Liver (tissue), 9 donors: ENCODE measurements around the gene AMOTL1. TPM values are rescaled to one million over a fixed set of nuclear protein-coding genes. Genes with fewer than 3 reads are reported as not detected.

Source experiments
- DNase-seq: peaks from one replicate; pipeline ENCODE4 v3.0.0-alpha.2; 2017; ENCODE audit warnings: low spot score
- H3K27ac ChIP-seq, 2 donors: one replicate each; pipeline ENCODE4 v1.7.0; 2013; ENCODE audit warnings: inconsistent platforms in 2 of 2, low read length in 2 of 2, control low read depth in 1 of 2, low read depth in 1 of 2, mild to moderate bottlenecking in 1 of 2
- H3K27me3 ChIP-seq, 4 donors: one replicate each; pipeline versions ENCODE4 v1.6.1 to v1.7.0; 2013; ENCODE audit warnings: low read length in 3 of 4, inconsistent platforms in 1 of 4, mild to moderate bottlenecking in 1 of 4, moderate library complexity in 1 of 4; ENCODE audit not compliant: control insufficient read depth in 4 of 4, insufficient read depth in 4 of 4
- H3K36me3 ChIP-seq, 4 donors: one replicate each; pipeline versions ENCODE4 v1.6.1 to v1.7.0; 2013; ENCODE audit warnings: low read length in 3 of 4, mild to moderate bottlenecking in 3 of 4, low read depth in 1 of 4, moderate library complexity in 1 of 4; ENCODE audit not compliant: control insufficient read depth in 4 of 4, insufficient read depth in 3 of 4
- H3K4me1 ChIP-seq, 4 donors: one replicate each; pipeline versions ENCODE4 v1.6.1 to v1.7.0; 2013; ENCODE audit warnings: low read length in 3 of 4, mild to moderate bottlenecking in 3 of 4, moderate library complexity in 1 of 4; ENCODE audit not compliant: control insufficient read depth in 4 of 4, insufficient read depth in 4 of 4
- H3K4me3 ChIP-seq, 3 donors: one replicate each; pipeline versions ENCODE4 v1.6.1 to v1.7.0; 2013; ENCODE audit warnings: low read length in 3 of 3, control low read depth in 1 of 3, low read depth in 1 of 3, mild to moderate bottlenecking in 1 of 3
- H3K9ac ChIP-seq, 2 donors: one replicate each; pipeline ENCODE4 v1.7.0; 2013; ENCODE audit warnings: low read length in 2 of 2, mild to moderate bottlenecking in 2 of 2, moderate library complexity in 2 of 2, control low read depth in 1 of 2, low read depth in 1 of 2
- H3K9me3 ChIP-seq, 4 donors: one replicate each; pipeline versions ENCODE4 v1.6.1 to v1.7.0; 2013; ENCODE audit warnings: low read length in 3 of 4; ENCODE audit not compliant: control insufficient read depth in 4 of 4
- ATF3 ChIP-seq: IDR thresholded peaks from 2 replicates; pipeline ENCODE4 v1.6.1; 2016; ENCODE audit warnings: antibody characterized with exemption
- CTCF ChIP-seq: fragments of 150-350 bp; IDR thresholded peaks from 2 replicates; pipeline ENCODE4 v1.5.1; 2017; ENCODE audit warnings: improper control_type of control experiment, low read depth, low read length; ENCODE audit not compliant: missing input control
- EGR1 ChIP-seq, 2 donors: IDR thresholded peaks; 2 replicates each; pipeline ENCODE4 v1.6.1; 2016 to 2018; ENCODE audit warnings: antibody characterized with exemption in 2 of 2, low read depth in 2 of 2
- FOXA1 ChIP-seq: IDR thresholded peaks from 2 replicates; pipeline ENCODE4 v1.6.1; 2016; ENCODE audit warnings: antibody characterized with exemption
- FOXA2 ChIP-seq: IDR thresholded peaks from 2 replicates; pipeline ENCODE4 v1.6.1; 2016; ENCODE audit warnings: antibody characterized with exemption
- GABPA ChIP-seq, 2 donors: IDR thresholded peaks in 1 of 2; conservative IDR thresholded peaks in 1 of 2; 2 replicates each; pipeline ENCODE4 v1.6.1; 2016; ENCODE audit warnings: antibody characterized with exemption in 2 of 2, mild to moderate bottlenecking in 1 of 2, moderate library complexity in 1 of 2
- HNF4A ChIP-seq, 2 donors: conservative IDR thresholded peaks; 2 replicates each; pipeline ENCODE4 v1.6.1; 2016; ENCODE audit warnings: antibody characterized with exemption in 2 of 2, mild to moderate bottlenecking in 2 of 2
- HNF4G ChIP-seq: IDR thresholded peaks from 2 replicates; pipeline ENCODE4 v1.6.1; 2016; ENCODE audit warnings: antibody characterized with exemption
- JUND ChIP-seq, 2 donors: IDR thresholded peaks; 2 replicates each; pipeline ENCODE4 v1.6.1; 2016; ENCODE audit warnings: antibody characterized with exemption in 2 of 2
- NR2F2 ChIP-seq: IDR thresholded peaks from 2 replicates; pipeline ENCODE4 v1.6.1; 2016; ENCODE audit warnings: antibody characterized with exemption
- RAD21 ChIP-seq, 2 donors: IDR thresholded peaks; 2 replicates each; pipeline ENCODE4 v1.6.1; 2016; ENCODE audit warnings: antibody characterized with exemption in 2 of 2, mild to moderate bottlenecking in 2 of 2
- RXRA ChIP-seq, 2 donors: IDR thresholded peaks; 2 replicates each; pipeline ENCODE4 v1.6.1; 2017 to 2018; ENCODE audit warnings: antibody characterized with exemption in 2 of 2, mild to moderate bottlenecking in 1 of 2
- SP1 ChIP-seq: IDR thresholded peaks from 2 replicates; pipeline ENCODE4 v1.6.1; 2018; ENCODE audit warnings: antibody characterized with exemption, mild to moderate bottlenecking
- TAF1 ChIP-seq: conservative IDR thresholded peaks from 2 replicates; pipeline ENCODE4 v1.6.1; 2016; ENCODE audit warnings: antibody characterized with exemption, mild to moderate bottlenecking
- YY1 ChIP-seq: IDR thresholded peaks from 2 replicates; pipeline ENCODE4 v1.6.1; 2016; ENCODE audit warnings: antibody characterized with exemption, mild to moderate bottlenecking
- whole genome bisulfite sequencing: extraction: QIAGEN DNeasy Blood & Tissue Kit; methylation state at CpG from one replicate; pipeline ENCODE4 v1.1.7; 2013; 5-methylcytosine and 5-hydroxymethylcytosine counted together
- polyA plus RNA-seq, 2 donors: library from polyadenylated mRNA; stranded (reverse) in 1 of 2; unstranded in 1 of 2; fragments of 200-250 nt in 1 of 2; fragments of >200 nt in 1 of 2; fragmentation: Nextera tagmentation in 1 of 2; extraction: Ambion mirVana in 1 of 2; gene quantifications; one replicate each; pipeline versions ENCODE4 v1.2.1 to v1.2.3, GENCODE V29; 2013 to 2015
- total RNA-seq, 2 donors: library from RNA; depleted of rRNA; stranded (reverse); fragments of >200 nt; gene quantifications; one replicate each; pipeline ENCODE4 v1.2.3, GENCODE V29; 2014
- TF ChIP-seq, protein P1 (sequence below): IDR thresholded peaks from 2 replicates; pipeline ENCODE4 v1.6.1; 2016; ENCODE audit warnings: antibody characterized with exemption, mild to moderate bottlenecking
- TF ChIP-seq, protein P2 (sequence below): IDR thresholded peaks from 2 replicates; pipeline ENCODE4 v1.6.1; 2016; ENCODE audit warnings: antibody characterized with exemption
- TF ChIP-seq, protein P3 (sequence below): IDR thresholded peaks from 2 replicates; pipeline ENCODE4 v1.6.1; 2016; ENCODE audit warnings: antibody characterized with exemption
- donor health status: healthy.
- donor health status: healthy.
- donor health status: healthy.
- donor health status: healthy.
- donor health status: healthy.

The AMOTL1 gene
- total and polyA plus RNA-seq, 4 donors, result 2.2 to 29.5 (median 7.2) TPM

DNA sequence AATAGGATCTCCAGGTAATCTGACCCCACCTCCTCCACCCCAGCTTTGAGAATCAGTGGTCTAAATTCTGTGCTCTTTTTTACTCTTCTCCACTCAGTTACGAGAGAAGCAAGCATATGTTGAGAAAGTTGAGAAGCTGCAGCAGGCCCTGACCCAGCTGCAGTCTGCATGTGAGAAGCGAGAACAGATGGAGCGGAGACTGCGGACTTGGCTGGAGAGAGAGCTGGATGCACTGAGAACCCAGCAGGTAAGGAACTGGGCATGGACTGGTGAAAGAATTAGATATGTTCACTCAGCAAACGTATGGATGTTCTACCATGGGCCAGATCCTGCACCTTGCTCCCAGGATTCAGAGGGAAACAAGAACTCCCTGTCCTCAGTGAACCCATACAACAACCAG, 85.7 kb downstream of the AMOTL1 start:
- Histone ChIP-seq H3K36me3 (peaks cover 3 to 61% (median 40%) of the 10 kb centered on the region in 4 donors), H3K4me1 (peaks cover 0 to 2% (median 0%) of the 10 kb centered on the region in 4 donors), H3K27ac (no peak overlapping the region), H3K9me3 (no peaks in the 10 kb centered on the region), H3K4me3 (no peak overlapping the region), H3K27me3 (no peaks in the 10 kb centered on the region), H3K9ac (no peak overlapping the region)
- no peak for DNase-seq
- TF ChIP-seq JUND (IDR thresholded peaks at IDR 0.05) (no peak), HNF4G (no peak), RXRA (IDR thresholded peaks at IDR 0.05) (no peak), YY1 (no peak), FOXA2 (no peak), ATF3 (no peak), EGR1 (IDR thresholded peaks at IDR 0.05; ENCODE audit: low read depth in 2 of 2) (no peak), GABPA (IDR thresholded peaks at IDR 0.05 in 1 of 2, conservative IDR thresholded peaks at IDR 0.05 in 1 of 2) (no peak), NR2F2 (no peak), TAF1 (no peak), FOXA1 (no peak), RAD21 (IDR thresholded peaks at IDR 0.05) (no peak), HNF4A (conservative IDR thresholded peaks at IDR 0.05) (no peak), CTCF (no peak), SP1 (no peak)
- TF ChIP-seq, protein P1, sequence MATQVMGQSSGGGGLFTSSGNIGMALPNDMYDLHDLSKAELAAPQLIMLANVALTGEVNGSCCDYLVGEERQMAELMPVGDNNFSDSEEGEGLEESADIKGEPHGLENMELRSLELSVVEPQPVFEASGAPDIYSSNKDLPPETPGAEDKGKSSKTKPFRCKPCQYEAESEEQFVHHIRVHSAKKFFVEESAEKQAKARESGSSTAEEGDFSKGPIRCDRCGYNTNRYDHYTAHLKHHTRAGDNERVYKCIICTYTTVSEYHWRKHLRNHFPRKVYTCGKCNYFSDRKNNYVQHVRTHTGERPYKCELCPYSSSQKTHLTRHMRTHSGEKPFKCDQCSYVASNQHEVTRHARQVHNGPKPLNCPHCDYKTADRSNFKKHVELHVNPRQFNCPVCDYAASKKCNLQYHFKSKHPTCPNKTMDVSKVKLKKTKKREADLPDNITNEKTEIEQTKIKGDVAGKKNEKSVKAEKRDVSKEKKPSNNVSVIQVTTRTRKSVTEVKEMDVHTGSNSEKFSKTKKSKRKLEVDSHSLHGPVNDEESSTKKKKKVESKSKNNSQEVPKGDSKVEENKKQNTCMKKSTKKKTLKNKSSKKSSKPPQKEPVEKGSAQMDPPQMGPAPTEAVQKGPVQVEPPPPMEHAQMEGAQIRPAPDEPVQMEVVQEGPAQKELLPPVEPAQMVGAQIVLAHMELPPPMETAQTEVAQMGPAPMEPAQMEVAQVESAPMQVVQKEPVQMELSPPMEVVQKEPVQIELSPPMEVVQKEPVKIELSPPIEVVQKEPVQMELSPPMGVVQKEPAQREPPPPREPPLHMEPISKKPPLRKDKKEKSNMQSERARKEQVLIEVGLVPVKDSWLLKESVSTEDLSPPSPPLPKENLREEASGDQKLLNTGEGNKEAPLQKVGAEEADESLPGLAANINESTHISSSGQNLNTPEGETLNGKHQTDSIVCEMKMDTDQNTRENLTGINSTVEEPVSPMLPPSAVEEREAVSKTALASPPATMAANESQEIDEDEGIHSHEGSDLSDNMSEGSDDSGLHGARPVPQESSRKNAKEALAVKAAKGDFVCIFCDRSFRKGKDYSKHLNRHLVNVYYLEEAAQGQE, result no peak
- TF ChIP-seq, protein P2, sequence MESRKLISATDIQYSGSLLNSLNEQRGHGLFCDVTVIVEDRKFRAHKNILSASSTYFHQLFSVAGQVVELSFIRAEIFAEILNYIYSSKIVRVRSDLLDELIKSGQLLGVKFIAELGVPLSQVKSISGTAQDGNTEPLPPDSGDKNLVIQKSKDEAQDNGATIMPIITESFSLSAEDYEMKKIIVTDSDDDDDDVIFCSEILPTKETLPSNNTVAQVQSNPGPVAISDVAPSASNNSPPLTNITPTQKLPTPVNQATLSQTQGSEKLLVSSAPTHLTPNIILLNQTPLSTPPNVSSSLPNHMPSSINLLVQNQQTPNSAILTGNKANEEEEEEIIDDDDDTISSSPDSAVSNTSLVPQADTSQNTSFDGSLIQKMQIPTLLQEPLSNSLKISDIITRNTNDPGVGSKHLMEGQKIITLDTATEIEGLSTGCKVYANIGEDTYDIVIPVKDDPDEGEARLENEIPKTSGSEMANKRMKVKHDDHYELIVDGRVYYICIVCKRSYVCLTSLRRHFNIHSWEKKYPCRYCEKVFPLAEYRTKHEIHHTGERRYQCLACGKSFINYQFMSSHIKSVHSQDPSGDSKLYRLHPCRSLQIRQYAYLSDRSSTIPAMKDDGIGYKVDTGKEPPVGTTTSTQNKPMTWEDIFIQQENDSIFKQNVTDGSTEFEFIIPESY, result no peak
- TF ChIP-seq, protein P3, sequence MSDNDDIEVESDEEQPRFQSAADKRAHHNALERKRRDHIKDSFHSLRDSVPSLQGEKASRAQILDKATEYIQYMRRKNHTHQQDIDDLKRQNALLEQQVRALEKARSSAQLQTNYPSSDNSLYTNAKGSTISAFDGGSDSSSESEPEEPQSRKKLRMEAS, result no peak
- 94% methylated on average over 5 of the region's 5 CpGs for WGBS
